NCI-H226 (cell line): Measurements from ENCODE around the gene GLT8D2.

ENCODE experiments used
- DNase-seq: peaks from one replicate; pipeline ENCODE4 v3.0.0-alpha.2; 2015

GLT8D2 gene

GRCh38 chr12:103997286-103997900, 52.6 kb downstream of the GLT8D2 start:
- no peak for DNase-seq

- no peak for DNase-seq
Measured at GRCh38 chr12:103996595-103996994, 53.4 kb downstream of the GLT8D2 start.

- no peak for DNase-seq
Measured at GRCh38 chr12:103994235-103994634, 55.8 kb downstream of the GLT8D2 start.

- no peak for DNase-seq
Measured at GRCh38 chr12:103986829-103987228, 63.2 kb downstream of the GLT8D2 start.

- no peak for DNase-seq
Measured at GRCh38 chr12:103978384-103978982, 71.5 kb downstream of the GLT8D2 start.

- no peak for DNase-seq
Measured at GRCh38 chr12:103975368-103975767, 74.6 kb downstream of the GLT8D2 start.

GRCh38 chr12:103973909-103974308, 76.1 kb downstream of the GLT8D2 start:
- no peak for DNase-seq

- no peak for DNase-seq
Measured at GRCh38 chr12:103969391-103969790, 80.6 kb downstream of the GLT8D2 start.

GRCh38 chr12:103966736-103967135, 83.3 kb downstream of the GLT8D2 start:
- no peak for DNase-seq

GRCh38 chr12:103965590-103966504, 84.1 kb downstream of the GLT8D2 start, which contains the start of gene TDG:
TSS of gene TDG (plus strand) at chr12:103965872. CDS start at chr12:103966038, 166 bp downstream.
- DNase-seq: peak; percentile 98

- no peak for DNase-seq
Measured at GRCh38 chr12:103965255-103965589, 84.8 kb downstream of the GLT8D2 start.

GRCh38 chr12:103964805-103965204, 85.2 kb downstream of the GLT8D2 start:
- no peak for DNase-seq

- no peak for DNase-seq
Measured at GRCh38 chr12:103962493-103962892, 87.5 kb downstream of the GLT8D2 start.

GRCh38 chr12:103960616-103961227, 89.3 kb downstream of the GLT8D2 start:
- DNase-seq: no peak

GRCh38 chr12:103958621-103959020, 91.4 kb downstream of the GLT8D2 start:
- no peak for DNase-seq

GRCh38 chr12:103957865-103958388, 92.1 kb downstream of the GLT8D2 start:
- no peak for DNase-seq

GRCh38 chr12:103956509-103957027, 93.4 kb downstream of the GLT8D2 start:
- peak; percentile 3 for DNase-seq

GRCh38 chr12:103955811-103956508, 94.0 kb downstream of the GLT8D2 start:
- no peak for DNase-seq

GRCh38 chr12:103952497-103952896, 97.5 kb downstream of the GLT8D2 start:
- no peak for DNase-seq

- DNase-seq: no peak
Measured at GRCh38 chr12:103948746-103949406, 101.1 kb downstream of the GLT8D2 start.

GRCh38 chr12:103947871-103948555, 102.0 kb downstream of the GLT8D2 start:
- DNase-seq: no peak
